ENCODE results near the gene CDK19. TPM values are rescaled to one million over a fixed set of nuclear protein-coding genes. Genes with fewer than 3 reads are reported as not detected.
"Not testable (repeated sequence)": the region's sequence is repeated elsewhere in the genome, so short reads cannot be mapped to it uniquely, and the experiment has no call there.

CDK19 gene
- total RNA-seq, 1 experiment from 2014 or later, result 18.1 TPM

DNA sequence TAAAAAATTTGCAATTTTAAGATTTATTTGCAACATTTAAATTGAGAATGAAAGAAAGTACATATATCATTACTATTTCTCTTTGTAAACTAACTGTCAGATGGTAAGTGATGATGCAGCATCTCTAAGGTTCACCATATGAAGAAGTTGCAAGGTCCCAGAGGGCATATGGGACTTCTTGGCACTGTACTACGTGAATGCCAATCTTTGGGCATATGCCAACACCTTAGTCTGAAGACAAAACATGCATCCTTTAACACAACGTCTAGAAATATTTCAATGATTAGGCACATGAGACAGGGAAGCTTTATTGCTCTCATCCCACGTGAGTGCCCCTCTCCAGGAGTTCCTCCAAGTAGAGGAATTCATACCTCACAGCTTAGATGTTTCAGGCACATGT is 66.8 kb downstream of the CDK19 start:
- Histone ChIP-seq H3K4me2 (ENCODE audit: low read depth, low read length, poor library complexity, severe bottlenecking) (no peak overlapping the region), H3K27ac (ENCODE audit: low read length) (no peak overlapping the region), H3K36me3 (ENCODE audit: insufficient read depth, low read length) (no peaks in the 10 kb centered on the region), H3K27me3 (ENCODE audit: low read length) (no peaks in the 10 kb centered on the region), H3K4me1 (ENCODE audit: low read length) (no peaks in the 10 kb centered on the region), H2AFZ (ENCODE audit: low read length) (no peak overlapping the region), H3K9me3 (ENCODE audit: low read length) (no peaks in the 10 kb centered on the region), H3K4me3 (ENCODE audit: low read length) (no peak overlapping the region), H4K20me1 (ENCODE audit: insufficient read depth, low read depth, low read length) (0 out of 2 replicates have a peak, but pooled peaks cover 4% of the 10 kb centered on the region), H3K9ac (ENCODE audit: low read length) (no peak overlapping the region), H3K9me2 (replicated peaks; ENCODE audit: insufficient read depth, low read length) (no peaks in the 10 kb centered on the region), H3K79me2 (ENCODE audit: low read length) (no peaks in the 10 kb centered on the region)
- DNase-seq, result no peak

DNA sequence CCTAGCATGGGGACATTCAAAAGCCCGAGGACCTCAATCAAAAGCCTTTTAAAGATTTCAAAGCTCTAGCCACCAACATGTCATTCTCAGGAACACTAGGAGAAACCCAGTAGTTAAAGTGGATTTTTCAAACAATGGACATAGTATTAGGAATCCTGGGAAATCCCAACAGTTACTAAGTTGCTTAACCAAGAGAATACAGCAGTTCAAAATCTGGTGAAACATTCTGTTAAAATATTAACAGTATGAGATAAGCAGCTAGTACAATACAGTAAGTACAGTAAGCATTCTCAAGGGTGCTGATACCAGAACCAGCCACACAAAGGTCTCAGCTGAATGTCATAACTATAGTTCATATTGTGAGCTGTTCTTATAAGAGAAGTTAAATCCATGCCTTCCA is 68.6 kb downstream of the CDK19 start:
- no peak for DNase-seq
- Histone ChIP-seq H2AFZ (ENCODE audit: low read length) (no peak overlapping the region), H3K27ac (ENCODE audit: low read length) (no peak overlapping the region), H3K36me3 (ENCODE audit: insufficient read depth, low read length) (no peaks in the 10 kb centered on the region), H3K9me3 (ENCODE audit: low read length) (peaks cover 6% of the 10 kb centered on the region; the same call in 1 of the 2 replicates), H3K79me2 (ENCODE audit: low read length) (no peaks in the 10 kb centered on the region), H3K4me3 (ENCODE audit: low read length) (no peak overlapping the region), H3K4me1 (ENCODE audit: low read length) (no peaks in the 10 kb centered on the region), H3K27me3 (ENCODE audit: low read length) (no peaks in the 10 kb centered on the region), H3K9me2 (replicated peaks; ENCODE audit: insufficient read depth, low read length) (no peaks in the 10 kb centered on the region), H3K9ac (ENCODE audit: low read length) (no peak overlapping the region), H4K20me1 (ENCODE audit: insufficient read depth, low read depth, low read length) (0 out of 2 replicates have a peak, but pooled peaks cover 4% of the 10 kb centered on the region), H3K4me2 (ENCODE audit: low read depth, low read length, poor library complexity, severe bottlenecking) (no peak overlapping the region)

DNA sequence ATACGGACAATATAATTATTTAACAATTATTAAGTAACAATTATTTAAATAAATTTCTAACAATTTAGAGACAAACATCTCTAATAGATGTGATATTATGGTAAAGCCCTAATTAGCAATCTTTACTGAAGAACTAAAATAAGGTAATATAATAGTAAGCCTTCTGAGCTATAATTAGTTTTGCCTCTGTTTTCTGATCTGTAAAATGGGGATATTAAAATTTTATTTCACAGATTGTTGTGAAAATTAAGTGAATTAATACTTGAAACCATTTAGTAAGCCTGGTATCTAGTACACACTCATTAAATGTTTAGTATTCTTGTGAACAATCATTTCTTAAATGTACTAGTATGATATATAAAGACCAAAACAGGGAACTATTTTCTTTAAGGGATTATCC is 70.3 kb downstream of the CDK19 start:
- H3K4me3 ChIP-seq (ENCODE audit: low read length), result no peak overlapping the region
- H3K79me2 ChIP-seq (ENCODE audit: low read length), result no peaks in the 10 kb centered on the region
- H3K27ac ChIP-seq (ENCODE audit: low read length), result no peak overlapping the region
- no peak overlapping the region for H3K9ac ChIP-seq (ENCODE audit: low read length)
- H4K20me1 ChIP-seq (ENCODE audit: insufficient read depth, low read depth, low read length), result no peaks in the 10 kb centered on the region
- no peaks in the 10 kb centered on the region for H3K4me1 ChIP-seq (ENCODE audit: low read length)
- no peak for DNase-seq
- H3K4me2 ChIP-seq (ENCODE audit: low read depth, low read length, poor library complexity, severe bottlenecking), result no peak overlapping the region
- H3K36me3 ChIP-seq (ENCODE audit: insufficient read depth, low read length), result no peaks in the 10 kb centered on the region
- H3K9me2 ChIP-seq (replicated peaks; ENCODE audit: insufficient read depth, low read length), result no peaks in the 10 kb centered on the region
- peaks cover 7% of the 10 kb centered on the region; the same call in 1 of the 2 replicates for H3K9me3 ChIP-seq (ENCODE audit: low read length)
- H2AFZ ChIP-seq (ENCODE audit: low read length), result no peak overlapping the region
- no peaks in the 10 kb centered on the region for H3K27me3 ChIP-seq (ENCODE audit: low read length)

DNA sequence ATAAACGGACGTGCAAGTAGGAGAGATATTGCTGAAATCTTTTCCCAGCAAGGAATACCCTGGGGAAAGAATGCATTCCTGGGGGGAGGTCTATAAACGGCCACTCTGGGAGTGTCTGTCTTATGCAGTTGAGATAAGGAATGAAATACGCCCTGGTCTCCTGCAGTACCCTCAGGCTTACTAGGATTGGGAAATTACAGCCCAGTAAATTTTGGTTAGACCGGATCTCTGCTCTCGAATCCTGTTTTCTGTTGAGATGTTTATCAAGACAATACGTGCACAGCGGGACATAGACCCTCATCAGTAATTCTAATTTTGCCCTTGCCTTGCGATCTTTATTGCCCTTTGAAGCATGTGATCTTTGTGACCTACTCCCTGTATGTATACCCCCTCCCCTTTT is 72.7 kb downstream of the CDK19 start:
- not testable (repeated sequence) for H3K79me2 ChIP-seq (ENCODE audit: low read length); H3K9me2 ChIP-seq (replicated peaks; ENCODE audit: insufficient read depth, low read length); DNase-seq; H3K4me2 ChIP-seq (ENCODE audit: low read depth, low read length, poor library complexity, severe bottlenecking); H3K36me3 ChIP-seq (ENCODE audit: insufficient read depth, low read length); H3K4me3 ChIP-seq (ENCODE audit: low read length); H3K4me1 ChIP-seq (ENCODE audit: low read length); H4K20me1 ChIP-seq (ENCODE audit: insufficient read depth, low read depth, low read length); H3K9ac ChIP-seq (ENCODE audit: low read length); H2AFZ ChIP-seq (ENCODE audit: low read length); H3K27me3 ChIP-seq (ENCODE audit: low read length); H3K27ac ChIP-seq (ENCODE audit: low read length); H3K9me3 ChIP-seq (ENCODE audit: low read length)

DNA sequence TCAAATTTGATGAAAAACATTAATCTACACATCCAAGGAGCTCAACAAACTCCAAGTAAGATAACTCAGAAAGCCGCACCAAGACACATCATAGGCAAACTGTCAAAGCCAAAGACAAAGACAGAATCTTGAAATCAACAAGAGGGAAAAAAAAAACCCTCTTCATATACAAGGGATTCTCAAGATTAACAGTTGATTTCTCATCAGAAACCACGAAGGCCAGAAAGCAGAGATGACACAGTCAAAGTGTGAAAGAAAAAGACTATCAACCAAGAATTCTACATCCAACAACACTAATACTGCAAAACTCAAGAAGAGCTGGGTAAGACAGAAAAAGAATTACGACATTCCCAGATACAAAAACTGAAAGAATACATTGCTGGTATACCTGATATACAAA is 73.8 kb downstream of the CDK19 start:
- no peak for DNase-seq
- Histone ChIP-seq H3K9me3 (ENCODE audit: low read length) (peaks cover 7% of the 10 kb centered on the region; the same call in 1 of the 2 replicates), H2AFZ (ENCODE audit: low read length) (no peak overlapping the region), H3K4me1 (ENCODE audit: low read length) (no peaks in the 10 kb centered on the region), H3K36me3 (ENCODE audit: insufficient read depth, low read length) (no peaks in the 10 kb centered on the region), H3K27me3 (ENCODE audit: low read length) (no peaks in the 10 kb centered on the region), H3K79me2 (ENCODE audit: low read length) (no peaks in the 10 kb centered on the region), H3K4me3 (ENCODE audit: low read length) (no peak overlapping the region), H3K27ac (ENCODE audit: low read length) (no peak overlapping the region), H3K9ac (ENCODE audit: low read length) (no peak overlapping the region), H3K4me2 (ENCODE audit: low read depth, low read length, poor library complexity, severe bottlenecking) (no peak overlapping the region), H4K20me1 (ENCODE audit: insufficient read depth, low read depth, low read length) (no peaks in the 10 kb centered on the region), H3K9me2 (replicated peaks; ENCODE audit: insufficient read depth, low read length) (no peaks in the 10 kb centered on the region)

DNA sequence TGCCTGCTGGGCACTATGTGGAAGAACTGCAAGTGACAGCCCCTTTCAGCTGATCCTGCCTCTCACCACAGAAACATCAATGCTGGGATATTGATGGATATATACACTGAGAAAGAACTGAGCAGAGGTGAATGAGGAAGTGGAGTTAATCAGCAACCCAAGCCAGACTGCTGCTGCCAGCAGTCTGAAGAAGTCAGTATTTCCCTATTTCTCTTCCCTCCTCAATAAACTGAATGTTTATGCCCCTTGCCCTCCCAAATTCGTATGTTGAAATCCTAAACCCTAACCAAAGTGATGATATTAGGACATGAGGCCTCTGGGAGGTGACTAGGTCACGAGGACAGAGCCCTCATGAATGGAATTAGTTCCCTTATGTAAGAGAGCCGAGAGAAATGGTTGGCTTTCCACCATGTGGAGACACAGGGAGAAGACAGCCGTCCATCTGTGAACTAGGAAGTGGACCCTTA is 76.3 kb downstream of the CDK19 start:
- Histone ChIP-seq H3K4me2 (ENCODE audit: low read depth, low read length, poor library complexity, severe bottlenecking) (no peak overlapping the region), H3K79me2 (ENCODE audit: low read length) (no peaks in the 10 kb centered on the region), H3K4me3 (ENCODE audit: low read length) (no peak overlapping the region), H3K4me1 (ENCODE audit: low read length) (no peaks in the 10 kb centered on the region), H2AFZ (ENCODE audit: low read length) (no peak overlapping the region), H3K9me2 (replicated peaks; ENCODE audit: insufficient read depth, low read length) (no peaks in the 10 kb centered on the region), H4K20me1 (ENCODE audit: insufficient read depth, low read depth, low read length) (no peaks in the 10 kb centered on the region), H3K9ac (ENCODE audit: low read length) (no peak overlapping the region), H3K36me3 (ENCODE audit: insufficient read depth, low read length) (no peaks in the 10 kb centered on the region), H3K9me3 (ENCODE audit: low read length) (peaks cover 7% of the 10 kb centered on the region; the same call in 1 of the 2 replicates), H3K27me3 (ENCODE audit: low read length) (no peaks in the 10 kb centered on the region), H3K27ac (ENCODE audit: low read length) (no peak overlapping the region)
- DNase-seq, result no peak

DNA sequence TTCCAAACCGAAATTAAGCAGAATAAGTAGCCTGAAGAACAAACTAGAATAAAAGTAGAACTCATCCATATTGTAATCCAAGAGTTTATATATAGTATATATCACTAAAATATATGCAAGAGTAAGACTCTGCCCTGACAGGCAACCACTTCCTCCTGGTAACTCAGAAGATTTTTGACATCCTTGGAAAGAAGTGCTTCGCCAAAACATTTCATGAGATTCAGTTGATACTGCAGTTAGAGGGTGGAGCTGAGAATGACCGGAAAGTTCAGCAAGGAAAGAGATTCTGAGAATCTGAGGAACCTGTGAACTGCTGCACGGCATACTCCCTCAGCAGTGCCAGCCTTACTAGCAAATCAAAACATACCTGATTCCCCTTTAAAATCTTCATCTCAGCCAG is 79.6 kb downstream of the CDK19 start:
- Histone ChIP-seq H3K9me3 (ENCODE audit: low read length) (no peaks in the 10 kb centered on the region), H3K4me3 (ENCODE audit: low read length) (no peak overlapping the region), H3K4me2 (ENCODE audit: low read depth, low read length, poor library complexity, severe bottlenecking) (no peak overlapping the region), H3K27ac (ENCODE audit: low read length) (no peak overlapping the region), H3K36me3 (ENCODE audit: insufficient read depth, low read length) (no peaks in the 10 kb centered on the region), H3K27me3 (ENCODE audit: low read length) (no peaks in the 10 kb centered on the region), H3K9ac (ENCODE audit: low read length) (no peak overlapping the region), H3K79me2 (ENCODE audit: low read length) (no peaks in the 10 kb centered on the region), H3K4me1 (ENCODE audit: low read length) (no peaks in the 10 kb centered on the region), H2AFZ (ENCODE audit: low read length) (no peak overlapping the region), H3K9me2 (replicated peaks; ENCODE audit: insufficient read depth, low read length) (no peaks in the 10 kb centered on the region), H4K20me1 (ENCODE audit: insufficient read depth, low read depth, low read length) (no peaks in the 10 kb centered on the region)
- DNase-seq, result no peak

DNA sequence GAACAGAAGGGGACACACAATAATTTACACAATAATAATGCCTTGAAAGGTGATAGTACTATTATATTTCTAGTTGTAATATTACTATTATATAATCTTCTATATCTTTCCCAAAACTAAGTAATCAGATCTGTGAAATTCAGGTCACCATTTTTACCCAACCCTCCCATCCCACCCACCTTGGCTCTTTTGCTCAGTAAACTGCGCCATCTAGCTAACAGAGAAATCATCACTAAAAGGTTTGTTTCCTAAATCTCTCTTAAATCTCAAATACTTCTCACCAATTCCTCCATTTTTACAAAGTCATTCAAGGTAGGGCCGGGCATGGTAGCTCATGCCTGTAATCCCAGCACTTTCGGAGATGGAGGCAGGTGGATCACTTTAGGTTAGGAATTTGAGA is 83.4 kb downstream of the CDK19 start:
- Histone ChIP-seq H3K9ac (ENCODE audit: low read length) (no peak overlapping the region), H3K27ac (ENCODE audit: low read length) (no peak overlapping the region), H3K4me3 (ENCODE audit: low read length) (no peak overlapping the region), H3K79me2 (ENCODE audit: low read length) (no peaks in the 10 kb centered on the region), H3K9me2 (replicated peaks; ENCODE audit: insufficient read depth, low read length) (no peaks in the 10 kb centered on the region), H3K4me1 (ENCODE audit: low read length) (no peaks in the 10 kb centered on the region), H3K9me3 (ENCODE audit: low read length) (no peaks in the 10 kb centered on the region), H3K27me3 (ENCODE audit: low read length) (no peaks in the 10 kb centered on the region), H2AFZ (ENCODE audit: low read length) (no peak overlapping the region), H3K36me3 (ENCODE audit: insufficient read depth, low read length) (no peaks in the 10 kb centered on the region), H4K20me1 (ENCODE audit: insufficient read depth, low read depth, low read length) (no peaks in the 10 kb centered on the region), H3K4me2 (ENCODE audit: low read depth, low read length, poor library complexity, severe bottlenecking) (no peak overlapping the region)
- DNase-seq, result no peak

DNA sequence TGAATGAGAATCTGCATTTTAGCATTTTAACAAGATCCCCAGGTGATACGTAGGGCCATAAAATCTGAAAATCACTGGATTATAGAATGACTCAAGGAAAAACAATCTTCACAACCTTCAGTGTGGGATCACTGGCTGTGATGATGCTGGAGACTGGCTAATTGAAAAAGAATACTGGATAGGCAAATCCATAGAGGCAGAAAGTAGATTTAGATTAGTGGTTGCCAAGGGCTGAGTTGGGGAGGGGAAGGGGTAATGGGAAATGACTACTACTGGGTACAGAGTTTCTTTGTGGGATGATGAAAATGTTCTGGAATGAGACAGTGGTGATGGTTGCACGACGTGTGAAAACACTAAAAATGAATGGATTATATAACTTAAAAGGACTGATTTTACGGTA is 84.1 kb downstream of the CDK19 start:
- Histone ChIP-seq H2AFZ (ENCODE audit: low read length) (no peak overlapping the region), H4K20me1 (ENCODE audit: insufficient read depth, low read depth, low read length) (no peaks in the 10 kb centered on the region), H3K4me1 (ENCODE audit: low read length) (no peaks in the 10 kb centered on the region), H3K36me3 (ENCODE audit: insufficient read depth, low read length) (no peaks in the 10 kb centered on the region), H3K9me3 (ENCODE audit: low read length) (no peaks in the 10 kb centered on the region), H3K9ac (ENCODE audit: low read length) (no peak overlapping the region), H3K27me3 (ENCODE audit: low read length) (no peaks in the 10 kb centered on the region), H3K4me3 (ENCODE audit: low read length) (no peak overlapping the region), H3K4me2 (ENCODE audit: low read depth, low read length, poor library complexity, severe bottlenecking) (no peak overlapping the region), H3K27ac (ENCODE audit: low read length) (no peak overlapping the region), H3K9me2 (replicated peaks; ENCODE audit: insufficient read depth, low read length) (no peaks in the 10 kb centered on the region), H3K79me2 (ENCODE audit: low read length) (no peaks in the 10 kb centered on the region)
- DNase-seq, result no peak
